ENCODE measurements around the gene TARP.

The TARP gene

GRCh38 chr7:38273286-38273995 is at the start of gene TARP:
Gene TARP (minus strand): TSS chr7:38273636.
- Histone ChIP-seq H3K27me3 (ENCODE audit: control insufficient read depth, insufficient read depth, low read length) (no peaks in the 10 kb centered on the region), H3K4me2 (ENCODE audit: low read length) (no peak within 1 kb of the TSS), H3K9ac (no peak within 1 kb of the TSS), H3K36me3 (ENCODE audit: control insufficient read depth, insufficient read depth, low read length) (no peaks in the 10 kb centered on the region), H3K9me3 (ENCODE audit: control insufficient read depth, low read length) (no peaks in the 10 kb centered on the region), H3K79me2 (no peaks in the 10 kb centered on the region), H2AFZ (no peak within 1 kb of the TSS), H3K4me3 (ENCODE audit: low read depth, low read length) (no peak within 1 kb of the TSS), H3K4me1 (no peaks in the 10 kb centered on the region), H3K27ac (no peak within 1 kb of the TSS)
- no peak for TF ChIP-seq CTCF (IDR thresholded peaks at IDR 0.05)

GRCh38 chr7:38323156-38323555 is 49.7 kb upstream of the TARP start:
- no peaks in the 10 kb centered on the region for H3K79me2 ChIP-seq
- no peaks in the 10 kb centered on the region for H3K27me3 ChIP-seq (ENCODE audit: control insufficient read depth, insufficient read depth, low read length)
- H3K4me1 ChIP-seq, result no peaks in the 10 kb centered on the region
- no peaks in the 10 kb centered on the region for H3K9me3 ChIP-seq (ENCODE audit: control insufficient read depth, low read length)
- no peak overlapping the region for H3K27ac ChIP-seq
- H3K4me3 ChIP-seq (ENCODE audit: low read depth, low read length), result no peak overlapping the region
- H2AFZ ChIP-seq, result no peak overlapping the region
- H3K4me2 ChIP-seq (ENCODE audit: low read length), result no peak overlapping the region
- H3K9ac ChIP-seq, result no peak overlapping the region
- no peak for TF ChIP-seq CTCF (IDR thresholded peaks at IDR 0.05)
- no peaks in the 10 kb centered on the region for H3K36me3 ChIP-seq (ENCODE audit: control insufficient read depth, insufficient read depth, low read length)

- H3K4me3 ChIP-seq (ENCODE audit: low read depth, low read length), result no peak overlapping the region
- no peak overlapping the region for H3K9ac ChIP-seq
- no peak for TF ChIP-seq CTCF (IDR thresholded peaks at IDR 0.05)
- H3K27me3 ChIP-seq (ENCODE audit: control insufficient read depth, insufficient read depth, low read length), result no peaks in the 10 kb centered on the region
- H3K36me3 ChIP-seq (ENCODE audit: control insufficient read depth, insufficient read depth, low read length), result no peaks in the 10 kb centered on the region
- H3K4me2 ChIP-seq (ENCODE audit: low read length), result no peak overlapping the region
- H3K79me2 ChIP-seq, result no peaks in the 10 kb centered on the region
- H3K9me3 ChIP-seq (ENCODE audit: control insufficient read depth, low read length), result no peaks in the 10 kb centered on the region
- no peak overlapping the region for H3K27ac ChIP-seq
- no peaks in the 10 kb centered on the region for H3K4me1 ChIP-seq
- no peak overlapping the region for H2AFZ ChIP-seq
Measured at GRCh38 chr7:38322461-38322860, 49.0 kb upstream of the TARP start.

GRCh38 chr7:38321967-38322366 is 48.5 kb upstream of the TARP start:
- H3K9ac ChIP-seq, result no peak overlapping the region
- H3K79me2 ChIP-seq, result no peaks in the 10 kb centered on the region
- TF ChIP-seq CTCF (IDR thresholded peaks at IDR 0.05), result no peak
- H3K4me3 ChIP-seq (ENCODE audit: low read depth, low read length), result no peak overlapping the region
- H3K36me3 ChIP-seq (ENCODE audit: control insufficient read depth, insufficient read depth, low read length), result no peaks in the 10 kb centered on the region
- no peak overlapping the region for H2AFZ ChIP-seq
- H3K27ac ChIP-seq, result no peak overlapping the region
- H3K4me2 ChIP-seq (ENCODE audit: low read length), result no peak overlapping the region
- H3K9me3 ChIP-seq (ENCODE audit: control insufficient read depth, low read length), result no peaks in the 10 kb centered on the region
- H3K27me3 ChIP-seq (ENCODE audit: control insufficient read depth, insufficient read depth, low read length), result no peaks in the 10 kb centered on the region
- H3K4me1 ChIP-seq, result no peaks in the 10 kb centered on the region

GRCh38 chr7:38321515-38321944 is 48.1 kb upstream of the TARP start:
- no peak overlapping the region for H3K9ac ChIP-seq
- no peaks in the 10 kb centered on the region for H3K27me3 ChIP-seq (ENCODE audit: control insufficient read depth, insufficient read depth, low read length)
- no peak for TF ChIP-seq CTCF (IDR thresholded peaks at IDR 0.05)
- H3K79me2 ChIP-seq, result no peaks in the 10 kb centered on the region
- H3K4me3 ChIP-seq (ENCODE audit: low read depth, low read length), result no peak overlapping the region
- no peaks in the 10 kb centered on the region for H3K36me3 ChIP-seq (ENCODE audit: control insufficient read depth, insufficient read depth, low read length)
- no peak overlapping the region for H3K27ac ChIP-seq
- H3K4me2 ChIP-seq (ENCODE audit: low read length), result no peak overlapping the region
- no peaks in the 10 kb centered on the region for H3K9me3 ChIP-seq (ENCODE audit: control insufficient read depth, low read length)
- no peak overlapping the region for H2AFZ ChIP-seq
- no peaks in the 10 kb centered on the region for H3K4me1 ChIP-seq
